GM12892 (cell line): Measurements from ENCODE around the gene PGAM2.

ENCODE experiments used
- DNase-seq: peaks from one replicate; pipeline ENCODE4 v3.0.0; 2011; ENCODE audit not compliant: insufficient read length
- FAIRE-seq: peaks from 2 replicates; lab custom pipeline; 2011; peaks lifted over from hg19 to GRCh38; lab: Jason Lieb, UNC
- POLR2A ChIP-seq: IDR thresholded peaks from 2 replicates; pipeline ENCODE4 v1.6.1; 2011; ENCODE audit warnings: low read depth, low read length, control low read depth
- POLR2AphosphoS5 ChIP-seq: IDR thresholded peaks from 2 replicates; pipeline ENCODE4 v1.6.1; 2011; ENCODE audit warnings: low read depth, low read length, control low read depth
- TAF1 ChIP-seq: IDR thresholded peaks from 2 replicates; pipeline ENCODE4 v1.6.1; 2011; ENCODE audit warnings: low read depth, mild to moderate bottlenecking, control low read depth, low read length, borderline replicate concordance

PGAM2 gene

GRCh38 chr7:44079331-44080021 lies 14.1 kb upstream of the PGAM2 start:
- DNase-seq (no peak), FAIRE-seq (no peak)
- no peak for TF ChIP-seq POLR2AphosphoS5
- TF ChIP-seq TAF1 = no peak
- no peak for TF ChIP-seq POLR2A

GRCh38 chr7:44078521-44078920 lies 13.2 kb upstream of the PGAM2 start:
- no peak for TF ChIP-seq POLR2A
- no peak for TF ChIP-seq TAF1
- TF ChIP-seq POLR2AphosphoS5 = no peak
- no peak for DNase-seq
- FAIRE-seq = no peak

- no peak for FAIRE-seq
Measured at GRCh38 chr7:44077681-44078091, 12.3 kb upstream of the PGAM2 start.

GRCh38 chr7:44077061-44077460 lies 11.7 kb upstream of the PGAM2 start:
- TF ChIP-seq POLR2A = no peak
- no peak for TF ChIP-seq TAF1
- TF ChIP-seq POLR2AphosphoS5 = no peak
- FAIRE-seq = no peak

More at GRCh38 chr7:44077681-44078091, 12.3 kb upstream of the PGAM2 start:
- DNase-seq = no peak
- TF ChIP-seq TAF1 = no peak
- TF ChIP-seq POLR2A = peak; percentile 8; the same call in 1 of the 2 replicates

GRCh38 chr7:44076101-44076895 lies 10.9 kb upstream of the PGAM2 start:
- DNase-seq (no peak), FAIRE-seq (no peak)
- TF ChIP-seq POLR2AphosphoS5 = no peak
- TF ChIP-seq TAF1 = no peak
- TF ChIP-seq POLR2A = no peak

More at GRCh38 chr7:44077061-44077460, 11.7 kb upstream of the PGAM2 start:
- DNase-seq = no peak

- DNase-seq = no peak
- TF ChIP-seq TAF1 = no peak
- TF ChIP-seq POLR2A = no peak
- TF ChIP-seq POLR2AphosphoS5 = no peak
- FAIRE-seq = no peak
Measured at GRCh38 chr7:44075296-44076075, 10.1 kb upstream of the PGAM2 start.

GRCh38 chr7:44074349-44074695 lies 9.0 kb upstream of the PGAM2 start:
- DNase-seq (no peak), FAIRE-seq (no peak)
- no peak for TF ChIP-seq TAF1
- peak; percentile 1; the same call in 1 of the 2 replicates for TF ChIP-seq POLR2A

- FAIRE-seq (no peak), DNase-seq (peak; percentile 76)
- no peak for TF ChIP-seq TAF1
- peak; percentile 15; the same call in 1 of the 2 replicates for TF ChIP-seq POLR2A
- 0 out of 2 replicates have a peak, but pooled peaks have one; percentile 11 for TF ChIP-seq POLR2AphosphoS5
Measured at GRCh38 chr7:44073664-44074348, 8.4 kb upstream of the PGAM2 start.

GRCh38 chr7:44072364-44073231 lies 7.2 kb upstream of the PGAM2 start:
- TF ChIP-seq POLR2AphosphoS5 (peak; percentile 43; the same call in 1 of the 2 replicates), TAF1 (no peak), POLR2A (peak; percentile 49; the same call in 1 of the 2 replicates)
- no peak for DNase-seq
- FAIRE-seq = no peak
